Stimulated activated CD8-positive, alpha-beta memory T cell treated with anti-CD3 and anti-CD28 coated beads, Interleukin-12 subunit alpha, Interleukin-12 subunit beta, amount 100 ng/mL, for 24 hours (primary cell): Measurements from ENCODE around the gene FZR1.
"Not testable (repeated sequence)": the region's sequence is repeated elsewhere in the genome, so short reads cannot be mapped to it uniquely, and the experiment has no call there.

Source experiments
- DNase-seq: peaks from one replicate; pipeline ENCODE4 v3.0.0-alpha.2; 2020; ENCODE audit errors: extremely low read depth

FZR1 gene

DNA sequence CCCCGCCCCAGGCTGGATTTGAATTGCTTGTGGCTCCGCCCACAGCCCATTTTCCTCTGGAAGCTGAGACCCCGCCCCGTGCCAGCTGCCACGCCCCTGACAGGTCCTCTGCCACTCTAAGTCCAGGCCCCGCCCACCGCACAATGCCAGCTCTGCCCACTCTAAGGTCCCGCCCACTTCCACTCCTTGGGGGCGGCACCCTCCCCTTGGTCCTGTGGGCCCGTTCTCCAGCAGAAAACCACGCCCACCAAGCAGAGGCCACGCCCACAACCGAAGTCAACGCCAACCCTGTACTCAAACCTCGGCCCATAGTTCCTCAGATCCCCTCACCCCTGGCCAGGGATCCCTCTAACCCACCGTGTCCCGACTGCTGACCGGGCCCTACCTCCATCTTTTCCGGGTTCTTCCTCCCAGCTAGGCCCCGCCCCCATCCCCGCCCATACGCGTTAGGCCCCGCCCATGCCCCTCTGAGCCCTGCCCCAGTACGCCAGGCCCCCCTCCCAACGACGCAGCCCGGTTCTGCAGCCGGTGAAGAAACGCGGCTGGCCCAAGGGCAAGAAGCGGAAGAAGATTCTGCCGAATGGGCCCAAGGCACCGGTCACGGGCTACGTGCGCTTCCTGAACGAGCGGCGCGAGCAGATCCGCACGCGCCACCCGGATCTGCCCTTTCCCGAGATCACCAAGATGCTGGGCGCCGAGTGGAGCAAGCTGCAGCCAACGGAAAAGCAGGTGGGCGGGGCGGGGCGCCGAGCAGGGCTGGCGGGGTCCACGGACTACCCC, 67.9 kb downstream of the FZR1 start:
- DNase-seq: peak; percentile 54

- no peak for DNase-seq
Observed at GRCh38 chr19:3575260-3575741, 69.2 kb downstream of the FZR1 start.

- no peak for DNase-seq
Observed at GRCh38 chr19:3575949-3576673, 70.0 kb downstream of the FZR1 start.

GRCh38 chr19:3576696-3577443, 70.8 kb downstream of the FZR1 start:
- DNase-seq: no peak

DNA sequence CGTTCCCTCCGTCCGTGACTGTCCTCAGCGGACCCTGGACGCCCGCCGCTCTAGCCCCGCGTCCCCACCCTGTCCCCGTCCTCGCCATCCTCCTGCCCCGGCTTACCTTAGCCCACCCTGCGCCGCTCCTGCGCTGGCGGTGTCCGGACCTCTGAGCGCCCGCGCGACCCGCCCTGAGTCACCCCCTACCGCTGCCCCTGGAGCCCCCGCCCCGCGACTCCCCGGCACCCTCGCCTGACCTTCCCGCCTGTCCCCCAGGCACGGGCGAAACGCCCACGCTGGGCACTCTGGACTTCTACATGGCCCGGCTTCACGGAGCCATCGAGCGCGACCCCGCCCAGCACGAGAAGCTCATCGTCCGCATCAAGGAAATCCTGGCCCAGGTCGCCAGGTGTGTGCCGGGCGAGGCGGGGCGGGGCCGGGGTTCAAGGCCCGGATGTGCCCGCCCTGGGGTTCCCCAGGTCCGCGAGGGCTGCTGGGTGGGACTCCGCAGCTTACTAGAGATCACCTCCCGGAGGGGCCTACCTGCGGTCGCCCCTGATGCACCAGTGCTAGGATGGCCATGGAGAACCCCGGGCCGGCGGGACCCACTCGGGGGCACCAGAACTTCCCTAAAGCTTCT, 71.7 kb downstream of the FZR1 start:
- DNase-seq: no peak

DNA sequence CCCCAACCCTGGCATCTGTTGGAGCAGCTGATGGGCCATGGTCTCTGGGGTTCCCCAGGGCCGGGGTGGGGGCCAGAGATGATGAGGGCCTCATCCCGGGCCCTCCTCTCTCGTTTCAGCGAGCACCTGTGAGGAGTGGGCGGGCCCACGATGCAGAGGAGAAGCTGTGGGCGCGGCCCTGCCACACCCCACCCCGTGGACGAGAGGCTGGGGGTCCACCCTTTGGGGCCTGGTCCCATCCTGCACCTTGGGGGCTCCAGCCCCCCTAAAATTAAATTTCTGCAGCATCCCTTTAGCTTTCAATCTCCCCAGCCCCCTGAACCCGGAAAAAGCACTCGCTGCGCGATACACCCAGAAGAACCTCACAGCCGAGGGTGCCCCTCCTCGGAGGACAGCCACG, 72.3 kb downstream of the FZR1 start:
- DNase-seq: no peak

- no peak for DNase-seq
Observed at GRCh38 chr19:3580156-3580934, 74.2 kb downstream of the FZR1 start.

DNA sequence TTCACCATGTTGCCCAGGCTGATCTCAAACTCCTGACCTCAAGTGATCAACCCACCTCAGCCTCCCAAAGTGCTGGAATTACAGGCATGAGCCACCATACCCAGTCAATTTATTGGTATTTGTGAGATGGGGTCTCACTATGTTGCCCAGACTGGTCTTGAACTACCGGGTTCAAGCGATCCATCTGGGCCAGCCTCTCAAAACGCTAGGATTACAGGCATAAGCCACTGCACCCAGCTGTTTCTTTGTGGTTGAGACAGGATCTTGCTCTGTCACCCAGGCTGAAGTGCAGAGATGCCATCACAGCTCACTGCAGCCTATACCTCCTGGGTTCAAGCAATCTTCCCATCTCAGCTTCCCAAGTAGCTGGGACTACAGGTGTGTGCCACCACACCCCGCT, 75.7 kb downstream of the FZR1 start:
- DNase-seq: not testable (repeated sequence)

DNA sequence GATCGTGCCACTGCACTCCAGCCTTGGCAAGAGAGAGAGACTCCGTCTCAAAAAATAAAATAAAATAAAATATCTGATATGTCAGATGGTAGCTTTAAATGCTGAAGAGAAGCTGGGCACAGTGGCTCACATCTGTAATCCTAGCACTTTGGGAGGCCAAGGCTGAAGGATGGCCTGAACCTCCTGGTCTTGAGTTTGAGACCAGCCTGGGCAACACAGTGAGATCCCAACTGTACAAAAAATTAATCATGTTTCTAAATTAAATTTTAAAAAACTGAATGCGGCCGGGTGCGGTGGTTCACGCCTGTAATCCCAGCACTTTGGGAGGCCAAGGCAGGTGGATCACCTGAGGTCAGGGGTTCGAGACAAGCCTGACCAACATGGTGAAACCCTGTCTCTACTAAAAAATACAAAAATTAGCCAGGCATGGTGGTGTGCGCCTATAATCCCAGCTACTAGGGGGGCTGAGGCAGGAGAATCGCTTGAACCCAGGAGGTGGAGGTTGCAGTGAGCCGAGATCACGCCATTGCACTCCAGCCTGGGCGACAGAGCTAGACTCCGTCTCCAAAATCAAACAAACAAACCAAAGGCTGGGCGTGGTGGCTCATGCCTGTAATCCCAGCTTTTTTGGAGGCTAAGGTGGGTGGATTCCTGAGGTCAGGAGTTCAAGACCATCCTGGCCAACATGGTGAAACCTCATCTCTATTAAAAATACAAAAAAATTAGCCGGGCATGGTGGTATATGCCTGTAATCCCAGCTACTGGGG, 78.1 kb downstream of the FZR1 start:
- not testable (repeated sequence) for DNase-seq

DNA sequence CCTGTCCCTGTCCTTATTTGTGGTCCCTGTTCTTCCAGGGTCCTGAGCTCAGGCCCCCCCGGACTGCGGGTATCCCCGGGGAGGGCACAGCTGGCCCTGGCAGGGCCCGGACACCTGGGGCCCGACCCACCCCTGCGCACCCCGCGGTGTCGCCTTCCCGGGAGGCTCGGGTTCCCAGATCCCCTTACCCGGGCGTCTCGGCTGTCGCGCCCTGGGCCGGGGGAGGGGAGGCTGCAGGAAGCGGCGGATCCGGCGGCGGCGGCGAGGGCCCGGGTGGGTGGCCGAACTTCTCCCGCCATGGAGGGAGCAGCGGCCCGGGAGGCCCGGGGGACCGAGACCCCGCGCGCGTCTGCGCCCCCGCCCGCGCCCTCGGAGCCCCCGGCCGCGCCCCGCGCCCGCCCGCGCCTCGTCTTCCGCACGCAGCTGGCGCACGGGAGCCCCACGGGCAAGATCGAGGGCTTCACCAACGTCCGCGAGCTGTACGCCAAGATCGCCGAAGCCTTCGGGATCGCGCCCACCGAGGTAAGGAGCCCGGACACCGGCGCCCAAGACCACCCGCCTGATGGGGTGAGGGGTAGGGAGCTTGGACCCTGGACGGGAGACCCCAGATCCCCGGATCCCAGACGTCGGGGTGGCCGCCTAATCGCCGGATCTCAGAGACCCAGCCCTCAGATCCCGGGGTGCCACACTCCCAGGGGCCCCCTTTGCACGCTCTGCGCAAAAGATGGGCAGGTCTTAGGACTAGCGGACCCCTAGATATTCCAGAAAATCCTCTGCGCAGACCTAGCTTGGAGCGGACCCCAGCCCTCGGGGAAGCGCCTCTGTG, 79.4 kb downstream of the FZR1 start, which contains the start of gene GIPC3:
Gene GIPC3 (plus strand): TSS at position 178 of the 826 bp plus-strand sequence. CDS start 120 bp downstream, at position 298.
- DNase-seq: no peak

GRCh38 chr19:3586127-3586626, 80.1 kb downstream of the FZR1 start:
- DNase-seq: no peak

- DNase-seq: no peak
Observed at GRCh38 chr19:3586707-3587346, 80.7 kb downstream of the FZR1 start.
